Measurements from ENCODE around the gene ABI1.

The ABI1 gene

GRCh38 chr10:26765549-26765948 is 95.2 kb downstream of the ABI1 start:
- DNase-seq, result no peak

DNA sequence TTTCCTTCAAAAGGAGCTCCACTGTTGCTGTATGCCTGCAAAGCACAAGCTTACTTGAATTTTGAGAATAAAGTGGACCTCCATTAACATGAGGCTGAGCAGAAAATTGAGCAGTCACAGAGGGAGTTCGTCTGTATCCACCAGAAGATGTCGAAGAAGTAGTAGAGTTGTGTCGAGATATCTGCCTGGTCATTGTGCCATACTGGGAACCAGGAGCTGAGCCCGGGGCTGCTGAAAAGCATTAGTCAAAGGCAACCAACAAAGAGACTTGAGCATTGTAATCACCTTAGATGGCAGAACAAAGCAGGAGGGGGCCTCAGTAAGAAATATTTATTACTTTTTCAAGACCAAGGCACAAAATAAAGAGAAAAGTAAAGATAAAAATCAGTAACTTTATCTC is 101.8 kb downstream of the ABI1 start:
- DNase-seq, result no peak

DNA sequence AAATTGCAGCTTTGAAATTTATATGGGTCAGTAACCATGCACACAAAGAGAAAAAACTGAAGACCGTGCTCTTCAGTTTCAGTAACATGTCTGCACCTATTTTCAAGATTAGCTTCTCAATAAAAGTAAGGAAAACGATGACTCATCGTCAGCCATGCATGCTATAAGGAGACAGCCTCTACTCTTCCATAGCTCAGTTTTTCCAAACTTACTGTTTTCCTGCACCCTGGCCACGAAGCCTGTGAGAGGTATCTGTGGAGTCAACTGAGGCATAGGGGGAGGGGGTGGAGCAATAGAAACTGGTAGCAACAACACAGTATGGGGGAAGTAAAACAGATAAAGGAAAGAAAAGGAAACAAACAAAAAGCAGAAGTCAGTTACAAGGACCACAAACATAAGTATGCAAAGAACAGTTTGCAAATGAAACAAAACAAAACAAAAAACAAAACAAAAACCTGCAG is 105.3 kb downstream of the ABI1 start:
- DNase-seq, result no peak

DNA sequence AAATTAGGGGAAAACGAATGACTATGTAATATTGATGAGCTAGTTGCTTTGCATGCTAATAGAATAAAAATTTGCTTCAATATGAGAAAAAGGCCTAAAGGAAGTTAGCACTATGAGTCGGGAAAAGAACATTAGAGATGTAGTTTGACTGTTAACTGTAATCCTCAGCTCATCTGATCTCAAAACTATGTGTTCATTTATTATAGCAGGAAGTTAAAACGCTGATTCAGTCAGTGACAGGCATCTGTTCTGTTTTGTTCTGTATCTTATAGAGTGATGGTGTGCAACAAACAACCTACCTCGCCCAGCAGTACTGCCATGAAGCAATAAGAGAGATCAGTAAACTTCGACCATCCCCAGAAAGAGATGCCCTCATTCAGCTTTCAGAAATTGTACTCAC is 114.7 kb downstream of the ABI1 start:
- DNase-seq, result no peak

GRCh38 chr10:26743841-26744240 is 116.9 kb downstream of the ABI1 start:
- no peak for DNase-seq

- no peak for DNase-seq
These were observed 117.7 kb downstream of the ABI1 start for GRCh38 chr10:26743091-26743490.

- DNase-seq, result no peak
These were observed 119.4 kb downstream of the ABI1 start for GRCh38 chr10:26741368-26741767.

DNA sequence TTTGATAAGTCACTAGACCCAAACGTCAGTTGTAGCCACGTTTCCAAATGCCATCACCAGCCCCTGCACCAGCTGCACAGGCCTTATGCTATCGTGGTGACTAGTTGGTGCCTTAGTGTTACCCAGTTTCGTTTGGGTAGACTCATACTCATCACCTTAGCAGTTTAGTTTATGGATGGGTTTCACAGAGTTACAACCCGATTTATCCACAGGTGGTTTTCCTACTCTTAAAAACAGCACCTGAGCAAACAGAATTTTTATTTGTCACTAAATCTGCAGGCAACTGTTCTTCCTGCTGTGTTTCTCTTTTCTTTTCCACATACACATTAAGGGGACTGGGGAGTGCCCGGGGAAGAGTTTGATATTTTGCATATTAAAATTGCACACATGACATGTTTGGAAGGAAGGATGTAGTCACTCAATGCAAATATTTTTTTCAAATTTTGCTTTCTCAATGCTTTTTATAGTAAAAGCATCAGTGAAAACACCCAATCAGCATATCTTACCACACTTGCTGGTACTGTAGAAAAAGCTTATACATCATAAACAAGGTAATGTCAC is 121.6 kb downstream of the ABI1 start:
- DNase-seq, result no peak

- DNase-seq, result no peak
These were observed 122.4 kb downstream of the ABI1 start for GRCh38 chr10:26738301-26738911.

DNA sequence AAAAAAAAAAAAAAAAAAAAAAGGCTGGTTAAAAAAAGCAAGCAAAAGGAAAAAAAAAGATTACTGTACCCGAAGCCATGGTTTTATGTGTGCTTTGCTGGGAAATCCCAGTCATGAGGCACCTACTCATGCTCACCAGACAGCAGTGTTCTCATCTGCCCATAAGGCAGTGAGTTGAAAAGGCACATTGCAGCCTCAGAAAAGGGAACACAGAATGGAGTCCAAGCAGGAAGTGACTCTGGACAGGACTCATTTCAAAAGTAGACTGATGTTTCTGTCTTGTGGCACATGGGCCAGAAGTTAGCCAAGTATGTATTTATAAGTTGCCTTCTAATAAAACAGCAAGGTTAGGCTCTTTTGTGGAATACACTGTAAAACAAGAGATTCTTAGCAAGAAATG is 123.0 kb downstream of the ABI1 start:
- no peak for DNase-seq

DNA sequence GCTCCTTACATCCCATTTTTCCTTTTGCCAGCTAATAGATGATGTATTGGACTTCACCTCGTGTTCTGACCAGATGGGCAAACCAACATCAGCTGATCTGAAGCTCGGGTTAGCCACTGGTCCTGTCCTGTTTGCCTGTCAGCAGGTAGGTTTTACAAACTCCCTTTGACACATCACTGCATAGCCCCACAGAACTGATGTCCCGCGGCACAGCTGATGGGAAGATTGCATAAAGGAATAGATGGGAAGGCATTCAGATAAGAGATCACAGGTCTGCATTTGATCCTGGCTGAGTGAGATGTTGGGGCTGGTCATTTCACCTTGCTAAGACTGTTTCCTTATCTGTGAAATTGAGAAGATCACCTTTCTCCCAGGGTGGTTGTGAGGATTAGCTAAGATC is 125.3 kb downstream of the ABI1 start:
- no peak for DNase-seq

GRCh38 chr10:26733750-26734568 is 126.8 kb downstream of the ABI1 start:
- DNase-seq, result no peak

DNA sequence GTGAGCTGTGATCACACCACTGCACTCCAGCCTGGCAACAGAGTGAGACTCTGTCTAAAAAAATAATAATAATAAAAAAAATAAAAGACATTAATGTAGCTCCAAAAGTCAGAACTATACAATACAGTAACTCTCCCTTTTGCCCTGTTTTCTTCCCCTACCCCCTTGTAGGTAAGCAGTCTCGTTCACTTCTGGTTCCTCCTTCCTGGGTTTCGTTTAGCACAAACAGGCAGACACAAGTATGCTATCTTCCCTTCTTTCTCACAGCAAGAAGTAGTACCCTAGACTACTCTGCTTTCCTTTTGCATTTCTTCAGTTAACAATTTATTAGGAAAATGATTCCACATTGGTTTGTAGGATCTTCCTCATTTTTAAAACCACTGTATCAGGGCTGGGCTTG is 130.2 kb downstream of the ABI1 start:
- no peak for DNase-seq

GRCh38 chr10:26729395-26729794 is 131.4 kb downstream of the ABI1 start:
- DNase-seq, result no peak

DNA sequence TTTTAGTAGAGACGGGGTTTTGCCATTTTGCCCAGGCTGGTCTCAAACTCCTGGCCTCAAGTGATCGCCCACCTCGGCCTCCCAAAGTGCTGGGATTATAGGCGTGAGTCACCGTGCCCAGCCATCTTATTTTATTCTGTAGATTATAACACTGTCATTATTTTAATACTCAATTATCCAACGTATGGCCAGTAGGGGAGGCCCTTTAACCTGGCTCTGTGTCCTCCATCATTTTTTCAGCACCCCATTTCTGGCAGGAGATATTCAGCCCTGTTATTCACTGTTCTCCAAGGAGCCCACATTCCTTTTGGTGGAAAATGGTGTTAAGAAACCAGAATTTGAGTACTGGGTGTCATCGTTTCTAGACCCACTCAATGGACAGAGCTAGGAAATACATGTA is 131.8 kb downstream of the ABI1 start:
- DNase-seq, result no peak

- no peak for DNase-seq
These were observed 133.8 kb downstream of the ABI1 start for GRCh38 chr10:26727005-26727404.

GRCh38 chr10:26725837-26726727 is 134.7 kb downstream of the ABI1 start:
- DNase-seq, result peak; percentile 44

DNA sequence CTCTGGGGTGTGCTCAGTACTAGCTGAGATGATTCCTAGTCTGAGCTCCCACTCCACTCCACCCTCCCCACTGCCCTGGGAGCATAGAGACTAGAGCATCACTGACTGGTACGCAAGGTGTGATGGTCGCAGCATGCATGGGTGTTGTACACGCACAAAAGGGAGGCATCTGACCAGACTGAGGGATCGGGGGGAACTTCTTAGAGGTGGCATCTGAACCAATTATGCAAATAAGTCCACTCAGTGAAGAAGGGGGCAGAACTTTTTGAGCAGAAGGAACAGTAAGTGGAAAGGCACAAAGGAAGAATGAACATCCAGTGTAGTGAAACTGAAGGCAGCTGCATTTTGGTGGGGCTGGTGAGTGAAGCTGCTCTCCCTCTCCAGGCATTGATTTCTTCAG is 137.7 kb downstream of the ABI1 start:
- DNase-seq, result no peak

GRCh38 chr10:26721561-26721960 is 139.2 kb downstream of the ABI1 start:
- DNase-seq, result no peak

DNA sequence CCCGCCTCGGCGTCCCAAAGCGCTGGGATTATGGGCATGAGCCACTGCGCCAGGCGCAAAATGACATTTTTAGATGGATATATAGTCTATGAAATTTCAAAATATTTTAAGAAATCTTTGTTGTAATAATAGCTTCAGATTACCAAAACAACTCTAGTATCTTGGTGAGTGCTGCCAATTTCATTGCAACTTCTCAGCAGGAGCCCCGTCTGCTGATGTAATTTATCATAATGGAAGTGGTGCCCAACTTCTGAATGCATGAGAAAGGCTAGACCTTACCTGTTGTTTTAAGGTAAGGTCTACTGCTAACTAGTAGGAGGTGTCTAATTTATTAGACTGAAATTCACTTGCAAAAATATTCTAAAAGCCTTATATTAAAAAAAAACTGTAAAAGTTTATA is 143.3 kb downstream of the ABI1 start:
- DNase-seq, result no peak

- no peak for DNase-seq
These were observed 145.6 kb downstream of the ABI1 start for GRCh38 chr10:26715137-26715487.

DNA sequence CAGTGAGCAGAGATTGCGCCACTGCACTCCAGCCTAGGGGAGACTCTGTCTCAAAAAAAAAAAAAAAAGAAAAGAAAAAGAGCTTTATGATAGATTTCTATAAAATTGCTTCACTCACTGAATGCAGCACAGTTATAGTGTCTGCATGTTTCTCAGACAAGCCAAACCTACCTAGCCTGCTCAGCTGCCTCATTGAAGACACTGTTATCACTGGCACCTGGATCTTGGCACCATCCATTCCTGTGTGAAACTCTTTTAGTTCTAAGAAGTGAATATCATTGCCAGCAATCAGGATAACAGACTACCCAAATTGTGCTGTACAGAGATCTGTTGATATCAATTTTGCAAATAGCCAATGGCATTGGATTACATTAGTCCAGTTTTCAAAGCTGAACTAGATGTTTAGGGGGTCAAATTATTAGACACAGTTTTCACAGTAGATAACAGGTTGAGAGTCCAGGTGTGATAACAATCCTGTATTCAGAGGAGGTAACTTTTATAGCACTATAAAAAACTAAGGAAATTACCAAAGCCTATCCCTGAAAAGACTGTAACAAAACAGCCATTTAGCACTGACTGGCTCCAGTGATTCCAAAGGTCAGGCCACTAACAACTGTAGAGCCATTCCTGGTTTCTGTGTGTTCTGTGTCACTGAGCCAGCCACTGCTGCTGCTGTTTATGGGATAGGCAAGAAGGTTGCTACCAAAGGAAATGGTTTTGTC is 146.2 kb downstream of the ABI1 start:
- DNase-seq, result no peak

- DNase-seq, result no peak
These were observed 149.4 kb downstream of the ABI1 start for GRCh38 chr10:26711324-26711723.

Measured in KG1 (cell line).